ENCODE data around the gene BSN. TPM values are rescaled to one million over a fixed set of nuclear protein-coding genes. Genes with fewer than 3 reads are reported as not detected.

Gene BSN
- total RNA-seq, 1 donor from 2014 or later = 0.55 TPM

DNA sequence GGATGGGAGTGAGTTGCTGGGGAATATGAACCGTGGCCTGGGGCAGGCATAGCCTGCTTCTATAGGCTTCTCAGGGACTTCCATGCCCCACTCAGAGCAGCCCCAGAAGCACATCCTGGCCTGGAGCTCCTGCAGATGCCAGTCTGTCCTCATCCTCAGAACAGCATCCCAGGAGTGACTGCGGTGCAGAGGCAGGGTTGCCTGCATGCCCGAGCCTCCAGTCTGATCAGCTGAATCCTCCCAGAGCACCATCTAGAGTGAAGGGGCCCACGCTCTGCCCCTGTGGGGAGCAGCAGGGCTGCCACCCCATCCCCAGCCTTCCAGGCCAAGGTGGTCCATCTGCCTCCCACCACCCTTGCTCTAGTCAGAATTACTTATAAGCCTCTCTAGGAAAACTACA, 75.2 kb downstream of the BSN start:
- H3K27ac ChIP-seq (replicated peaks) = no peak overlapping the region
- no peaks in the 10 kb centered on the region for H3K27me3 ChIP-seq (ENCODE audit: low read depth)
- H3K4me1 ChIP-seq = no peaks in the 10 kb centered on the region
- H3K9me3 ChIP-seq (replicated peaks) = peaks cover 7% of the 10 kb centered on the region
- intact Hi-C loops (cut with micrococcal nuclease) = no loop called here
- no peak overlapping the region for H3K4me3 ChIP-seq
- DNase-seq = no peak
- no peak for TF ChIP-seq CTCF (IDR thresholded peaks at IDR 0.05; ENCODE audit: borderline replicate concordance)
- no peaks in the 10 kb centered on the region for H3K36me3 ChIP-seq

DNA sequence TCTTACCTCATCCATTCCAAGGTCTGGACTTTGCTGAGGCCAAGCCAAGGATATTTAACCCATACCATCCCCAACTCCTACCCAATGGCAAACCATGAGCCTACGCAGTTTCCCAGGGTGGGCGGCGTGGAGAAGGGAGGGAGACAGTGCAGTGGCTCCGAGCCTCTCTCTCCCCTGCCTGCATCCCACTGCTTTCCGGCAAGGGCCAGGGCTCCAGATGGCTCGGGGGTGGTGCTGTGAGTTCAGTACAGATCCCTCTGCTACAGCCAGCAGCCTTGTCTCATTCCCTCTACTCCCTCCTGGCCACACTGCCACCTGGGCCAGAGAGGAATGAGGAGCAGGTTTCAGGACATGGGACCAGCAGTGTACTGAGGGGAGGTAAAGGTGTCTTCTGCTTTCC, 75.6 kb downstream of the BSN start:
- intact Hi-C loops (cut with micrococcal nuclease) = no loop called here
- Histone ChIP-seq H3K9me3 (replicated peaks) (peaks cover 7% of the 10 kb centered on the region), H3K4me1 (no peaks in the 10 kb centered on the region), H3K27ac (replicated peaks) (no peak overlapping the region), H3K36me3 (no peaks in the 10 kb centered on the region), H3K27me3 (ENCODE audit: low read depth) (no peaks in the 10 kb centered on the region), H3K4me3 (no peak overlapping the region)
- TF ChIP-seq CTCF (IDR thresholded peaks at IDR 0.05; ENCODE audit: borderline replicate concordance) = no peak
- no peak for DNase-seq

DNA sequence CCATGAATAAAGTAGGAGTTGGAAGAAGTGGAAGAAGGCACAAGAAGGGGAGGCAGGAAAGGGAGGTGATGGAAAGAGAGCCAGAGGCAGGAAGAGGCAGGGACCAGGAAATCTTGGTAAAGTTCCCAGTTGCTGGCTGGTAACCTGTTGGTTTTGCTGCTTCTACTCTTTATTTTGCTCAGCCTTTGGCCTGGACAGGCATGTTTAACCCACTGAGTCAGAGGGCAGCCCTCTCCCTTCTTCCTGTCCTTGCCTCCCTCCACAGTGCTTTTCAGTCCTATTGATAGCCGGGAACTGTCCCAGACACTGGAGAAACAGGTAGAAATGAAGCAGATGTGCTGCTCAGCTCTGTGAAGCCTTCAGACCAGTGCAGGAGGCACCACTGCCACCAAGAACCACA, 76.5 kb downstream of the BSN start:
- intact Hi-C loops (cut with micrococcal nuclease) = no loop called here

DNA sequence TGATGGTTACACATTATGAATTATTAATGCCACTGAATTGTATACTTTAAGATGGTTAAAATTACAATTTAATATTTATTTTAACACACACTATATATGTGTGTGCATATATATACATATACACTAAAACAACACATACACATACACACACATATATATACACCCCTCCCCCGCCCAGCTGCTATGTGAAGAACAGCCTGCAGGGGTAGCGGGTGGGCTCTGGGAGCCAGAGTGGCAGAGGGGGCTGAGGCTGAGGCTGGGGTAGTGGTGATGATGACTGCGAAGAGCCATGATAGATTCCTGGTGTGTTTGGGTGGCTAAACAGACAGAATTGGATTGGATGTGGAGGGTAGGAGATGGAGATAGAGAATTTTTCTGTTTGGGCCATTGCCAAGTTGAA, 80.5 kb downstream of the BSN start:
- TF ChIP-seq CTCF (IDR thresholded peaks at IDR 0.05; ENCODE audit: borderline replicate concordance) = no peak
- no peaks in the 10 kb centered on the region for H3K36me3 ChIP-seq
- DNase-seq = no peak
- H3K9me3 ChIP-seq (replicated peaks) = peaks cover 7% of the 10 kb centered on the region
- H3K27me3 ChIP-seq (ENCODE audit: low read depth) = no peaks in the 10 kb centered on the region
- intact Hi-C loops (cut with micrococcal nuclease) = no loop called here
- H3K4me1 ChIP-seq = peaks cover 5% of the 10 kb centered on the region
- no peak overlapping the region for H3K27ac ChIP-seq (replicated peaks)
- no peak overlapping the region for H3K4me3 ChIP-seq

More for the DNA sequence above, 76.5 kb downstream of the BSN start:
- no peak for DNase-seq
- H3K9me3 ChIP-seq (replicated peaks) = peaks cover 7% of the 10 kb centered on the region
- no peaks in the 10 kb centered on the region for H3K27me3 ChIP-seq (ENCODE audit: low read depth)
- H3K27ac ChIP-seq (replicated peaks) = no peak overlapping the region
- no peaks in the 10 kb centered on the region for H3K36me3 ChIP-seq
- no peak for TF ChIP-seq CTCF (IDR thresholded peaks at IDR 0.05; ENCODE audit: borderline replicate concordance)
- H3K4me3 ChIP-seq = no peak overlapping the region
- no peaks in the 10 kb centered on the region for H3K4me1 ChIP-seq

GRCh38 chr3:49636883-49637609, 82.8 kb downstream of the BSN start:
- Histone ChIP-seq H3K36me3 (no peaks in the 10 kb centered on the region), H3K4me1 (peaks cover 5% of the 10 kb centered on the region), H3K27me3 (ENCODE audit: low read depth) (no peaks in the 10 kb centered on the region), H3K9me3 (replicated peaks) (peaks cover under 1% of the 10 kb centered on the region), H3K4me3 (no peak overlapping the region), H3K27ac (replicated peaks) (no peak overlapping the region)
- DNase-seq = no peak
- intact Hi-C loops (cut with micrococcal nuclease) = no loop called here
- no peak for TF ChIP-seq CTCF (IDR thresholded peaks at IDR 0.05; ENCODE audit: borderline replicate concordance)

Measured in left ventricle myocardium inferior (tissue), 1 donor.